HG03045 (cell line): ENCODE results near the gene PTGER3.
"Not testable (repeated sequence)": the region's sequence is repeated elsewhere in the genome, so short reads cannot be mapped to it uniquely, and the experiment has no call there.

ENCODE experiments used
- ATAC-seq: cut with Tn5 transposase; IDR thresholded peaks from one replicate; pipeline ENCODE4 v1.9.1; 2021; ENCODE audit warnings: mild to moderate bottlenecking, moderate library complexity; ENCODE audit not compliant: unreplicated experiment

Gene PTGER3

DNA sequence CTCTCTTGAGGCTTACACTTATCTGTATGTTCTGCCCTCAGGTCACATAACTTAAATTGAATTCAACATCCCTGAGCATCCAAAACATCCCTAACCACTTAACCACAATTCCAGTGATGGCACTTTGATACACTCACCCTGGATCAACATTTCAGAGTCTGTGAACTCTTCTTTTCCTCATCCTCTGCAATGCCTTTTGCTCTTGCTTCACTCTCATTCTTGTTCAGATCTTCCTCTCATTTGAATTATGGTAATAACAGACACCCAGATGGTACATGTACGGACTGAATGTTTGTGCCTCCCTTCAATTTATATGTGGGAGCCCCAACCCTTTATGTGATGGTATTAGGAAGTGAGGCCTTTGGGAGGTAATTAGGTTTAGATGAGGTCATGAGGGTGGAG is 33.4 kb downstream of the PTGER3 start:
- ATAC-seq: no peak

DNA sequence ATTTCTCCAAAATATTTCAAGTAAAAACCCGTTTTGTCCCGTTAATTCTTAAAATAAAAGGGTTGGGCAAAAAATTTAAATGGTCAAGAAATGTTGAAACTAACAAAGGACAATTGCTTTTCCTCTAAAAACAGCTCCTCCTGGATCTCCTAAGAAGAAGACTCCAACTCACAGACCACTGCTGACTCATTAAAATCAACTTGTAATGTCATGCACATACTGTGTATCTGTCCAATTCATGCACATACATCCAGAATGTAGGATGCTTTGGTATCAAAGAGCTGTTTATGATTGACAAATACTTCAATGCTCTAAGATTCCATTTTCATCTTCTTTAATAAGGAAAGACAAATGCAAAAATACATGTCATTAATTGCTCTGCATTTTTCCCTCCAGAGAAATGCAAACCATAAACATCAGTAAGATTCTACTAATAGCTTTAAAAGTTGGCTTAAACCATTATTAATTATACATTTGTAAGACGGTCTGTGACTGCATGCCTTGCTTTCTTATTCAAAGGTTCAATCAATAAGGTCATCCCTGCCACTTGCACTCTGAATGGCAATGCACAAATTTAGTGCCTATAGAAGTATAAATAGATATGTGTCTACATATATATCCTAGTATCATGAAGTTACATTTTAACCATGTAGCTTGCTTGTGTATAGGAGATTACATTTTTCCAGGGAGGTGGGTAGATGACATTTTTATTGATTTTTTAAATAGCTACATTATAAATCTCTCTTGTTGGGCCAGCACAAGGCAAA is 44.7 kb downstream of the PTGER3 start:
- no peak for ATAC-seq

DNA sequence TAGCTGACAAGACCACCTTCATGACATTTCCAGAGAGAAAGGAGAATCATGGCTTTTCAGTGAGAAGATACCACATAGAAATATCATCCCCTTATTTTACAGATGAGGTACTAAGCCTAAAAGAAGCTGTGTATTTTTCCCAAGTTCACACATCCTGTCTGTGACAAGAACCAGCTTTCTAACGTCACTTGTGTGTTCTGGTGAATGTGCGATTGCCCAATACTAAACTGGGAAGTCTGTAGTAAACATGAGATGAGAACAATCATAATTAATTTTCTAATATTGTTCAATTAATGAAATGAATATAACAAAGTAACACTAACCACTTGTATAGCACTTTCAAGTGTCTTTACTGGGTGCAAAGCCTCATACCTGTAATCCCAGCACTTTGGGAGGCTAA is 46.0 kb downstream of the PTGER3 start:
- no peak for ATAC-seq

DNA sequence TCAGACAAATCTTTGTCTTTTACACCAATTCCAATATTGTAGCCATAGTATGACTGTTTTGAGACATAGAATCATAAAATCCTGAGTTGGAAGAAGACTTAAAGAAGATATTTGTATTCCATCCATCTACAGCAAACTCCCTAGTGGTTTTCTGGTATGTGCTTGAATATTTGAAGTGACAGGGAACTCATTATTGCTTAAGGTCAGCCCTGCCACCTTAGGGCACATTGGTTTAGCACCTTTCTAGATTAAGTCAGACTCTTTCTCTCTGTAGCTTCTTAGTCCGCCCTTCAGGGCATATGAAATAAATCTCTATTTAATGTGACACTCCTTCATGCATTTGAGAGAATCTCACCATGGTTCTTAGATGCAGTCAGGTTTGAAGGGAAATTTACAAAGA is 49.8 kb downstream of the PTGER3 start:
- ATAC-seq: no peak

DNA sequence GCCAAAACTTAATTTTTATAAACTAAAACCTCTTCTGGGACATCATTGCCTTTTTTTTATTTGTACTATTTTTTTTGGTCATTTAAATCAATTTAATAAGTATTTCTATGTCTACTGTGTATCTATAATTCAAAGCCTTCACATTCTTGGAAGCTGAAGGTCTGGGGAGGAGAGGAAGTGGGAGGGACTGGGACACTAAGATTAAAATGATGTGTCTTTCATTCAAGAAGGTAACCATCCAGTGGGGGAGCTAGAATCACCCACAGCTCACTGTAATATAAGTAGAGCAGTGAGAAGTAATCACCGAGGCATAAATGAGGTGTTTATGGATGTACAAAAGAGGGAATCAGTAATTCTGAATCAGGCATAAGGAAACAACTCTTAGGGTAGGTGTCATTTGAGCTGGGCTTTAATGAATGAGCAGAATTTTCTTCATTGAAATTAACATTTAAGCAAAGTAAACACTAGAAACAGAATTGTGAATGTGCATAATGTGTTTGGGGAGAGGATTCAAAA is 52.8 kb downstream of the PTGER3 start:
- no peak for ATAC-seq

DNA sequence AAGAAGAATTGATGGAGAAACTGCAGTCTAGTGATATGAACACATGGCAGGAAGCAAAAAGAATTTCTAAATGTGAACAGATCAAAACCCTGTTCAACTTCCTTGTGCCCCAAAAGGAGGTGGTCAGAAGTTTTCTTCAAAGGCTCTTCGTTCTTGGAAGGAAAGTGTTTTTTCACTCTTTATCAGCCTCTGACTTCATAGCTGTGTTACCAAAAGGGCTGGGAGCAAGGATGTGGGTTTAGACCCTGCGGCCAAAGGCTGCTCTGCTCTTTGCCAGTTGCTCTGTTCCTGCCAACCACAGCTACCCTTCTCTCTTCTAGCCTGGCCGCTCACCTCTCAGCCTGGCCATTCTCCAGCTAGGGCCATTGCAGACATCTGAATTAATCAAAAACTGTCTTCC is 53.8 kb downstream of the PTGER3 start:
- no peak for ATAC-seq

DNA sequence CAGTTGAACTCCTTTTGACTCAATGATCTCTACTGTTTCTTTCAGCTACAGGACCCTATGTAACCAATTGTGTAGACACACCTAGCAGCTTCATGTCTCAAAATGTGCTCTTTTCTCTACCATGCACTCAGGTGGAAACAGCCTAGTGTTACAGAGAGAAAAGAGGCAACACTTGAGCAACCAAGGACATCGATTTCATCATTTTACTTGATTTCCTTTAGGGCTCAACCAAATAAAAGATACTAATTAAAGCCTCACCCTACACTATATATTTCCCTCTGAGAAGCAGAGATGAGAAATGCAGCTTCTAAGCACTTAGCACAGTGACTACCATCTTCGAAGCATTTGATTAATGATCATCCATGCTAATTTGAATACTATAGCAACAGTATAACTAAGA is 55.1 kb downstream of the PTGER3 start:
- ATAC-seq: no peak

DNA sequence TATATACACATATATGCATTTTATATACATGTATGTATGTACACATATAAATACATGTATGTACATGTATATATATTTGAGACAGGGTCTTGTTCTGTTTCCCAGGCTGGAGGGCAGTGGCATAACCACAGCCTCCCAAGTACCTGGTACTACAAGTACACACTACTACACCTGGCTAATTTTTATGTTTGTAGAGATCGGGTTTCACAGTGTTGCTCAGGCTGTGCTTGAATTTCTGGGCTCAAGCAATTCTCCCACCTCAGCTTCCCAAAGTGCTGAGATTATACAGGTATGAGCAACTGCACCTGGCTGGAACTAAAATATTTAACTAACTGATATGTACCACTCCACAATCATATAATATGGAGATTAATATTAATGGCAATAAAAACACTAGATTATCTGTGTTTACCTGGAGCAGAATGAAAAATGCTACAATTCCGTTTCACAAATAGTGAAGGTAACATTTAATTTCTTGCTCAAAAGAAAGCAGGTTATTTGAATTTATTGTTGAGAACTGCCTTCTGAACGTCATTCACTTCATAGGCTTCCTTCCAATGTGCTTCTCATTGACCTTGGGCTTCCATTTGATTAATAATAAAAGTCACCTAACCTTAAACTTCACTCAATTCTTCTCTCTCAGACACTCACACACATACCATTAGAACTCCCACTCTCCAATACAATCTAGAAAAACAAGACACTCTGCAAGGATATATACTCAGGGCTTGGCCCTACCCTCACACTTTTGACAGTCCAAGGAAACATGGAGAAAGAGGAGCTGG is 57.0 kb downstream of the PTGER3 start:
- no peak for ATAC-seq

DNA sequence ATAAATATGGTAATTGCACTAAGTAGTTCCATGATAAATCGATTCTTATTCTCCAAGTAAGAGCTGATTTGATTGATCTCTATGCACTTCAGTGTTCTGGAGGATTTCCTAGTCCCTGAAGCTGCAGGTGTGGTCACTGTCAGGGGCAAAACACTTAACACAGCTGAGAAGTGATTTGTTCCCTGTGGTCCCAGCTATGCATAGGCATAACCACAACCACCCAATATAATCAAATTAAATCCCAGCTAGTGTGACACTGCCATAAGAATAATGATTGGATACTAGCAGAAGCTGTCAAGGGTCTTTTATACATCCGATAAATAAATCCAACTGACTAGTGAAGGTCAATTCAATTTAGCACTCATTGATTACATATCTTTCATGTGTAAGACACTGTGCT is 60.1 kb downstream of the PTGER3 start:
- ATAC-seq: no peak

DNA sequence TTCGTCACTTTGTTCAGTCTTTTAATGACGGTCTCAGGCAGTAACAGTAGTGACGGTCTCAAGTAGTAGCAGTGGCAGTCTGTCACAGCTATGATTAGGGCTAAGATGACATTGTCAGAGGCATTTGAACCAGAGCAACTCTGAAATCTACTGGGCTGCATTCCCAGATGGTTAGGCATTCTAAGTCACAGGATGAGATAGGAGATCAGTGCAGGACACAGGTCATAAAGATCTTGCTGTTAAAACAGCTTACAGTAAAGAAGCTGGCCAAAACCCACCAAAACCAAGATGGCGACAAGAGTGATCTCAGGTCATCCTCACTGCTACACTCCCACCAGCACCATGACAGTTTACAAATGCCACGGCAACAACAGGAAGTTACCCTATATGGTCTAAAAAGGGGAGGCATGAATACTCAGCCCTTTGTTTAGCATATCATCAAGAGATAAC is 61.8 kb downstream of the PTGER3 start:
- not testable (repeated sequence) for ATAC-seq

DNA sequence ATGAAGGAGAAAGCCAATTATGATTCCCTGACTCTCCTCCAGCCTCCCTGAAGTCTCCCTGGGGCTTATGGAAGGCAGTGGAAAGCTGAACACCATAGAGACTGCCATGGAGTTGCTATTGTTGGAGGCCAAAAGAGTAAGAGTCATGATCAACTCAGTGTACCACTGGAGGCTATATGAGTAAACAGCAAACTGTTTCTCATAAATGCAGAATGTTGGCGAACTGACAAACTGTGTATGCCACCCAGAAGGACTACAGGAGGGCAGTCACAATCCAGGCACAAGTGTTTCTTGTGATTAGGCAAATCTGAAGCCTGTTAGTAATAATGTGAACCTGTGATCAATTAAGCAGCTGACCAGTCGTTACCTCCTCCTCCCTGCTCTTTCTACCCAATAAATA is 62.3 kb downstream of the PTGER3 start:
- not testable (repeated sequence) for ATAC-seq

DNA sequence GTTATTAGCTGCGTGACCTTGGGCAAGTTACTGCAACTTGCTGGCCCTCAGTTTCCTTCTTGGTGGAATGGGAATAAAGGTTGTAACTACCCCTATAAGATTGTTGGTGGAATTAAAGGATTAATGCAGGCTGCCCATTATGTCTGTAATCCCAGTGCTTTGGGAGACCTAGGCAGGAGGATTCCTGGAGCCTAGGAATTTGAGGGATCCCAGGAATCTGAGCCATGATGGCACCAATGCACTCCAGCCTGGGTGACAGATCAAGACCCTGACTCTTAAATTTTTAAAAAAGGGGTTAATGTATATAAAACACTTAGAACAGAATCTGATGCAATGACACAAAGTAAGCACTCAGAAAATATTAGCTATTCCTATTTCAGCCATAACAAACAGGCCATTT is 67.3 kb downstream of the PTGER3 start:
- no peak for ATAC-seq

DNA sequence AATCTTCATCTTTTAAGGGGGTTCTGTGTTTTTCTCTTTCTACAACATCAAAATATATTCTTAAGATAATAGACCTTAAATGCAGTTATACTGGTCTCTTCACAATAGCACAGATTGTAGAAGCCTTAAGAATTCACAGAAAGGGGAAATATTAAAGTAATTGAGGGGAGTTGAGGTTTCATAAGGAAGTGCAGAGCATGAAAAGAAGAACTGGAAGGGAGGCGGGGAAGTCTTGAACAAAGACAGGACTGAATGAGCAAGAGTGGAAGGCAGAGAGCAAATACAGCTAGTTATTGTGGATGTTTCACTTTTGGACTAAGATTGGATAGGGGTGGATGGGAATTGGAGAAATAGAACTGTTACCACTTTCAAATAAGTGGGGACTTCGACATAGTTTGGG is 67.7 kb downstream of the PTGER3 start:
- no peak for ATAC-seq

DNA sequence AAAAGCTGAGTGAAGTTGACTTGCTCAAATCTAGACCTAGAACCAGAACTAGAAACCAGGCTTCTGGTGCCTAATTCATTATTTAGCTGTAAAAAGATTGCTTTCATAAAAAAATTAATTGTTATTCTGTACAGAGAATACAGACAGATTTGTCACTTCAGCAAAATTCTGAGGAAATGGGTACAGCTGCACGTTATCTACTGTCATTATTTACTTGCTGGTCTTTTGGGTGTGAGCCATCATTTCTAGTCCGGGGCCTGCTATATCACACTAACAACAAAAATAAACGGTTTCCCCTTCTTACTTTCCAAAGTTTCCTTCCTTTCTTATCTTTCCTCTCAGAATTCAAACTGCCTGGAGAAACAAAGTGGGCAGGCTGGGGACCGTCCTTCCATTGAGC is 68.3 kb downstream of the PTGER3 start:
- no peak for ATAC-seq

DNA sequence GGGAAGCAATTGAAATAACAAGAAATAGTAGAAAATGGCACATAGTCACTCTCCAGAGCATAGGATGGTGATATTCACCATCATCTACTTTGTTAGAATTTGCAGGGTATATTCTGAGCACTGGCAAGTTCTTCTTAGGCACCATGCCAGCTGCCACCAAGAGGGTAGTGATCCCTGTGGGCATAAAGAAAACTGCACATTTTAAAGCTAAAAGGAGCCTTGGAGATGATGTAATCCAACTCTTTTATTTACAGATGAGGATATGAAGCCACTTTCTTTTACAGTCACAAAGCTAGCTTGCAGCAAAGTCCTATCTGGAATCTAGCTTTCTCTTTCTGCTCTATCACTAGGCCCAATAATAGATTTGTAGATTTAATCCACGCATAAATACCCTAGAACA is 69.0 kb downstream of the PTGER3 start:
- ATAC-seq: no peak

DNA sequence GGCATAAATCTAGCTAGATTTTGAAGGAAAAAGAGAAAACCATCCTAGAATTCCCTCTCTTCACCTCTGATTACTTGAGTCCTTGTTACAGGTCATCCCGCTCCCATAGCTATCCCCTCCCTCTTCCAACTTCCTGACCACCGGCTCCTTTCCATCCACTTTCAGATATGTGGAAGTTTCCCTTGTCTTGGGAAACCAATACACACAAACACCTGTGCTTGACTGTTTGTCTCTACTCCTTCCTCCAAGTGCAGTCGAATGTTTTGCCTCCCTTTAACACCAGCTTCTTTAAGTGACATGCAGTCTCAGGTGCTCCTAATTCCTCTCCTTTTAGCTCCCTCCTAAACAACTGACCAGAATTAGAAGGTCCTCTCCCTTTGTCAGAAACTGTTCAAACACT is 70.0 kb downstream of the PTGER3 start:
- no peak for ATAC-seq

DNA sequence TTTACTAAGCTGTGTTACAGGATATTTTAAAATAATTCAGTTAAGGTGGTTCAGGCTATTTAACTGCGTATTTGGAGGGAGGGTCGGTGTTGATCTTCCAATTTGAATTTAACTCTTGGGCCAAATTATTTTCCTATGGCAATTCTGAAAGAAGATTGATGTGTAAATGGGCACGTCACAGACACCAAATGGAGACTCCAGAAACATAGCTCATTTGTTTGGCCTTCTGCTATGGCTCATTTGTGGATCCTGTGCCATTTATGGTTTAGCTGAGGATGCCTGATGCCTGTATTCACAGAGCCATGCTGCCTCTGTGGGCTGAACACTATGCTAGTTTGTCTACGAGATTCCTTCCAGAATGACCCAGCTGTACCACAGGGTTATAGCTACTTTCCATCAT is 70.6 kb downstream of the PTGER3 start:
- no peak for ATAC-seq

DNA sequence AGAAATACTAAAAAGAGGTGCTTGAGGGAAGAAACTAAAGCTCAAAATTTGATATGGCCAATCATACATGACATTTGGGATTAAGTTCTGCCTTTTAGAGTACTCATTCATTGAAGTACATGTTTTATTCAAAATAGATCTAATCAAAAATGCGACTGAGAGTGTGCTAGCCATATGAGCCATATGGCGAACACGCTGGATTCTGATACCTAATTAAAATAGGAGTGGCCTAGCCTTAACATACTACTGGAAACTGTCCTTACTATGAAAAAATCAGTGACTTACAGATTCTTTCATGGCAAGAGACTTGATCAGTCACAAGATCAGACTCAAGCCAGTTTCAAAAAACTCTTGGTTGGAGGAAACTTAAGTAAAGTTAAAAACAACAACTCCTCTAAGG is 73.9 kb downstream of the PTGER3 start:
- no peak for ATAC-seq

DNA sequence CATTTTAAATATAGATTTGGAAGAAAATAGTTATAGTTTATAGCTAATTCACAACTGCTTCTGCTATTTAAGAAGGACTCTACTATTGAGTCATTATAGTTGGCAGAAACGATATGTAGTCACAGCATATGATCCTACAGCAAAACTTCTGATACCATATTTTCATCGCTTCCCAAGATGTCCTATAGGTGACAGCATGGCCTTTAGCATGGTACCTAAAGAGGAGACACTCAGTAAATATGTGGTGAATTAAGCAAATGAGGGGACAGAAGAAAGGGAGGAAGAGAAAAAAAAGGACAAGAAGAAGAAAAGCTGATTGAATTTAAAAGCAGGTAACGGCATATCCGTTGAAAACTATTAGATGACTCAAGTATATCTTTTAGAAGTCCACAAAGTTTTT is 77.2 kb downstream of the PTGER3 start:
- ATAC-seq: no peak

DNA sequence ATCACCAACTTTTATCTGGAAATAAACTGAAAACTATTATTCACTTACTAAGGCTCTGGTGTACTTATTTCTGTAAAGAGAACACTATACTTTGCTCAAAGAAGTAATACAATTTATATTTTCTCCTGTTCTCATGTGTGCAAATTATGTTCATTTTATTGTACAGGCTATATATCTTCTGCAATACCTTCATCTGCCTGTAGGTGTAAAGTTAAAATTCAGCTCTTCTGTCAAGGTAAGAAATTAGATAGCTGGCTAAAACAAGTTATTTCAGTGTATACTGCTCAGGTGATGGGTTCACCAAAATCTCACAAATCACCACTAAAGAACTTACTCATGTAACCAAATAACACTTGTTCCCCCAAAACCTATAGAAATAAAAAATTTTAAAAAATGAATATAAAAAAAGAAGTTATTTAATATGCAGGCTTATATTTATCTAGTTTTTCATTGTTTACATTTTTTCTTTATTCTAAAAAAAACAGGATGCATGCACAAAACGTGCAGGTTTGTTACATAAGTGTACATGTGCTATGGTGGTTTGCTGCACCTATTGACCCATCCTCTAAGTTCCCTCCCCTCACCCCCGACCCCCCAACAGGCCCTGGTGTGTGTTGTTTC is 81.5 kb downstream of the PTGER3 start:
- ATAC-seq: no peak

DNA sequence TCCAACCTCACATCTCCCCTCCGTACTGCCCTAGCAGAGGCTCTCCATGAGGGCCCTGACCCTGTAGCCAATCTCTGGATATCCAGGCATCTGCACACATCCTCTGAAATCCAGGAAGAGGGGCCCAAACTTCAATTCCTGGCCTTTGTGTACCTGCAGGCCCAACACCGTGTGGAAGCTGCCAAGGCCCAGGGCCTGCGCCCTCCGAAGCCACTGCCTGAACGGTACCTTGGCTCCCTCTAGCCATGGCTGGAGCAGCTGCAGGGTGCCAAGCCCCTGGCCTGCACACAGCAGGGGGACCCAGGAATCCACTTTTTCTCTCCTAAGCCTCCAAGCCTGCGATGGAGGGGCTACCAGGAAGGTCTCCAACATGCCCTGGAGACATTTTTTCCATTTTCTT is 84.2 kb downstream of the PTGER3 start:
- ATAC-seq: no peak
